GM21737 (cell line): ENCODE measurements around the gene C1orf232.

Experiments used
- ATAC-seq: cut with Tn5 transposase; IDR thresholded peaks from one replicate; pipeline ENCODE4 v1.9.1; 2021; ENCODE audit warnings: mild to moderate bottlenecking, moderate library complexity; ENCODE audit not compliant: unreplicated experiment

Gene C1orf232

DNA sequence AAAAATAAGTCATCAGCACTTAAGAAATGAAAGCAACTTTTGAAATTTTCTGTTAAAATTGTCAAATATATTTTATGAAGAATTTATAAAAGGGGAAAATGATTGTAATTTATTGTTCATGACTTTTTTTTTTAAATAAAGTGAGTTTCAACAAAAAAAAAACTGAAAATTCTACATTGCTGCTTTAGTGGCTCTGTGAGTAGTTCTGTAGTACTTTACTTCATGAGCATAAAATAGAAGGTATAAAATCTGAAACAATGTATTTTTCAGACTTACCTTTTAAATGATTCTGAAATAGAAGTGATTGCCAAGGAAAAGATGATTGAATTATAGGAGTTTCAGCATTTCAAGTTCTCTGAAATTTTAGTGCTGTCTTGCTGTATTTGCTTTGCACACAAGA, 43.4 kb downstream of the C1orf232 start:
- ATAC-seq = no peak

DNA sequence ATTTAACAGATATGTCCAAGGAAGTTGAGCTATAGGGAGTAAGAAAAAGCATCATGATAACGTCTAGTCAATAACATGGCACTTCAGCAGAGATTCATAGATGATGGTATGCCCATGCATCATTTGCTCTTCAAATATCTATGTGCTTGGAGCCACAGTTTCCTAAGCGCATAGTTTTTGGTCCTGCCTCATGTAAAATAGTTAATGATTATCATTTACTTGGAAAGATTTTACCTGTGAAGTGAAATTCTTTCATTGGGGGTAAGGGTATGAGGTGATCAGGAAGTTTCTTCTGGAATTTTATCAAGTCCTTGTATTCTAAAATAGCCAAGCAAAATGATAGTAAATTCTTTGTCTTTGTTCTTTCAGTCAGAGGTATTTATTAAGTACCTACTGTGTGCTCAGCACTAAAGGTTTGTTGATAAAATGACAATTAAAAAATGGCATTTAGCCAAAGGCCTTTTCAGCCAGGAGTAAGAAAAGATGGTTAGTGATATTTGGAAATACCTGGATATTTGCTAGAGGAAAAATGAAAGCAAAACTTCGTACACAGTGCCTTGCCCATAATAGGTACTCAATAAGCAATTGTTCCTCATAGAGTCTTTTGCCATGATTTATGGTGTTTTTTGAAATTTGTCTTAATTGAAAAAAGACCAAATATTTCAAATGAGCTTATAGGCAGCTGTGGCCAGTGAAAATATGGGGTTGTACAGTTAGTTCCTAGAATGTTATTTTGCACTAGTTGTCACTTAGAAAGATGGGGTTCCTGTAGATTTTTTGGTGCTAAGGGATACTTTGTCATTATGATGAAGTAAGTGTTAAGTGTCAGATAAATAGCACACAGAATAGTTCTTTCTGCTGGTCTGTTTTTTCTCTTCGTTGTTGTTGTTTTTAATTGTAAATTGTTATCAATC, 44.1 kb downstream of the C1orf232 start:
- ATAC-seq = no peak

DNA sequence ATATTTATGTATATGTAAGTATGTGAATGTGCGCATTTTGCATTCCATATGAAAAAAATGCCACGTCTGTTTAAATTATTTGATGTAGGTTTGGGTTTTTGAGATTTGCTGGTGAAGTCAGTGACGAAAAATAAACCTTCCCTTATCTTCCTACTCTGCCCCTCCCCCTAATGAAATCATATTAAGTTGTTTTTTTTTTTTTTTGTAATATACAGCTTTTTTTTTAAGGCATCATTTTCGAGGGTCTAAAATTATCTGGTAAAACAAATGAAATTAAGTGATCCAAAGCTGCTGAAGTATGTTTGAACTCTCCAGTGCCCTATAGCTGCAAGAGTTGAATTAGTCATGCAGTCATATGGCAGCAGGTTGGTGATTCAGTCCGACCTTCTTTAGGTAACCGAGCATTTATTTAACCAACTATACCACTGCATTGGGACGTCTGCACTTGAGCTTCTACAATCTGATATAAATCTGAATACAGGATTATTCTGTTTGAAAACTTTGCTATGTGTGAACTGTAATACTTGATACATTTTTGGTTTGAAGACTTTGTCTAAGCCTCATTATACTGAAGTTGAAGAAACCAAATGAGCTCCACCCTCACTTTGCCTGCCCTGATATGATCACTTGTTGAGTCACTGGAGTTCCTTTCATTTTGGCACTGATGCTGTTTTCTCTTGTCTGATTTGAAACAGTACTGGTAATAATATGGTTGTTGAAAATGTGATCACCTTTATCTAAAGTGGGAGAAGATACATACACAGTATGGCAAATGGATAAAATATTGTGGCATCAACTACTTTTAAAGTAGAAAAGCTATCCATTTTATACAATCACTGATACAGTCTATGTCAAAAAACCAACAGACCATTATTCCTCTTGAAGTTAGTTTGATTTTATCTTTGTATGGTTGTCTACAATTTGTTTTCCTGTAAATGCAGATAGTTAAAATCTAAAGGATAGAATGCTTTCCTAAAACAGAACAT, 45.5 kb downstream of the C1orf232 start:
- ATAC-seq = no peak

DNA sequence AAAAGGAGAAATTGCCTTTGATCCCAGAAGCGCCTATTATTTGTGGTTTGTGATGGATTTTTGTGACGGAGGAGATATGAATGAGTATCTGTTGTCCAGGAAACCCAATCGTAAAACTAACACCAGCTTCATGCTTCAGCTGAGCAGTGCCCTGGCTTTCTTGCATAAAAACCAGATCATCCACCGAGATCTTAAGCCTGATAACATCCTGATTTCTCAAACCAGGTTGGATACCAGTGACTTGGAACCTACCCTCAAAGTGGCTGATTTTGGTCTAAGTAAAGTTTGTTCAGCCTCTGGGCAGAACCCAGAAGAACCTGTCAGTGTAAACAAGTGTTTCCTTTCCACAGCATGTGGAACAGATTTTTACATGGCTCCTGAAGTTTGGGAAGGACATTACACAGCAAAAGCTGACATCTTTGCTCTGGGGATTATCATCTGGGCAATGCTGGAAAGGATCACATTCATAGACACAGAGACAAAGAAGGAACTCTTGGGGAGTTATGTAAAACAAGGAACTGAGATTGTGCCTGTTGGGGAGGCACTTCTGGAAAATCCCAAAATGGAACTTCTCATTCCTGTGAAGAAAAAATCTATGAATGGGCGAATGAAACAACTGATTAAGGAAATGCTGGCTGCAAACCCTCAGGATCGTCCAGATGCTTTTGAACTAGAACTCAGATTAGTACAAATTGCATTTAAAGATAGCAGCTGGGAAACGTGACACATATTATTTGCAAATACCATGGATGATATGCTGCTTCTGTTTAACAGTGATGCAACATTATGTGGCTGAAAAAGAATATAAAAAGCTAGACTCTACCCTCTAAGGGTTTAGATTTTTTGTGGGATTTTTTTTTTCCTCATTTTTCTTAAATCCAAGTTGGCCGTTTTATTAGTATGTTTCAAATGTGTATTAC, 46.6 kb downstream of the C1orf232 start:
- no peak for ATAC-seq

DNA sequence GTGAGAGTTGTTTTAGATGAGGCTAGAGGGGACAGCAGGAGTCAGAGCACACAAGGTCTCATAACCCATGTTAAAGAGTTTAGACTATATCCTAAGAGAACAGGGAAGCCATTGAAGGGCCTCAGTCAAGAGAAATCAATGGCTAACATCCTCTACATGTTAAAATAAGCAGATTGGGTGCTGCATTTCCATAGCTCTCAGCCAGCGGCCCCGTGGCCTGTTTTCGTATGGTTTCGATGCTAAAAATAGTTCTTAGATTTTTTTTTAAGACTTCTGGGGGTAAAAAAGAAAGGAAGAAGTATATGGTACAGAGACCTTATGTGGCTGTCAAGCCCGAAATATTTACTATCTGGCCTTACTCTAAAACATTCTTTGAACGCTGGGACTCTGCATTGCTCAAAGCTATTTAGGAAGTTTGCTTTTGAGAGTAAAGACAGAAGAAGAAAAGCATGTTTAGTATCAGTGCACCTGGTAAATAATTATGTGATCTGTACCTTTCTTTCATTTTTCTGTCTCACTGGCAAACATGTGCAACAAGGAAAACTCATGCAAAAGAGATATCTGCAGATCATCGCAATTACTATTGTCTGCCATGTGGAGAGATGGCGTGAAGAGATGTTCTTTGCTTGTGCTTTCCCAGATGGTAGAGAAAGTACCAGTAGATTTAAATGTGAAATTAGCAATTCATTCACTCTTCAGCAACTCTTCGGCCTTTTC, 48.7 kb downstream of the C1orf232 start:
- no peak for ATAC-seq

DNA sequence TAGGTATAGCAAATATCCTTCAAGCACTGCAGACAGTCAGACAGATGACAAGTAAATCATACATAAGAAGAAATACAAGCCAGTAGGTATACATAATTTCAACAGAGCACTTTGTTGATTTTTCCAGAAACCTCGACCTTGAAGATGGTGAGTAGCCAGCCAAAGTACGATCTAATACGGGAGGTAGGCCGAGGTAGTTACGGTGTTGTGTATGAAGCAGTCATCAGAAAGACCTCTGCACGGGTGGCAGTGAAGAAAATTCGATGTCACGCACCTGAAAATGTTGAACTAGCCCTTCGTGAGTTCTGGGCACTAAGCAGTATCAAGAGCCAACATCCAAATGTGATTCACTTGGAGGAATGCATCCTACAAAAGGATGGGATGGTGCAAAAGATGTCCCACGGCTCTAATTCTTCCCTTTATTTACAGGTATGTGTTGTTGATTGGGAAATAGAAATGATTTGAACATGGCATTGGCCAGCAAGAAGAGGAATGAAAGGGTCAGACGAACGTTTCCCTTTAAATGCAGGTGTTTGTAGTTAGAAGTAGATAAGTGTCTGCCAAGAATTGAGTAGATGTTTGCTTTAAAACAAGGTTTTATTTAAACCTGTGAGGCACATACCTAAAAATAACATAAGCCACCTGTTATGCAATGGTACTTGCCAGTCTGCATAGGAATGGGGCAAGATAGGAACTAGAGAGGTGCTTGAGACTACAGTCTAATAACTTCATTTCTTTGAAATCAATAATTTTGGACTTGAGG, 54.4 kb downstream of the C1orf232 start:
- ATAC-seq = no peak
